Colon (tissue), 2 donors: Measurements from ENCODE around the gene EEIG2.
"Not testable (repeated sequence)": the region's sequence is repeated elsewhere in the genome, so short reads cannot be mapped to it uniquely, and the experiment has no call there.

Experiments
- FAIRE-seq: peaks from 2 replicates; lab custom pipeline; 2012; peaks lifted over from hg19 to GRCh38; lab: Jason Lieb, UNC
- donor health status: control.
- donor health status: control.

The EEIG2 gene

DNA sequence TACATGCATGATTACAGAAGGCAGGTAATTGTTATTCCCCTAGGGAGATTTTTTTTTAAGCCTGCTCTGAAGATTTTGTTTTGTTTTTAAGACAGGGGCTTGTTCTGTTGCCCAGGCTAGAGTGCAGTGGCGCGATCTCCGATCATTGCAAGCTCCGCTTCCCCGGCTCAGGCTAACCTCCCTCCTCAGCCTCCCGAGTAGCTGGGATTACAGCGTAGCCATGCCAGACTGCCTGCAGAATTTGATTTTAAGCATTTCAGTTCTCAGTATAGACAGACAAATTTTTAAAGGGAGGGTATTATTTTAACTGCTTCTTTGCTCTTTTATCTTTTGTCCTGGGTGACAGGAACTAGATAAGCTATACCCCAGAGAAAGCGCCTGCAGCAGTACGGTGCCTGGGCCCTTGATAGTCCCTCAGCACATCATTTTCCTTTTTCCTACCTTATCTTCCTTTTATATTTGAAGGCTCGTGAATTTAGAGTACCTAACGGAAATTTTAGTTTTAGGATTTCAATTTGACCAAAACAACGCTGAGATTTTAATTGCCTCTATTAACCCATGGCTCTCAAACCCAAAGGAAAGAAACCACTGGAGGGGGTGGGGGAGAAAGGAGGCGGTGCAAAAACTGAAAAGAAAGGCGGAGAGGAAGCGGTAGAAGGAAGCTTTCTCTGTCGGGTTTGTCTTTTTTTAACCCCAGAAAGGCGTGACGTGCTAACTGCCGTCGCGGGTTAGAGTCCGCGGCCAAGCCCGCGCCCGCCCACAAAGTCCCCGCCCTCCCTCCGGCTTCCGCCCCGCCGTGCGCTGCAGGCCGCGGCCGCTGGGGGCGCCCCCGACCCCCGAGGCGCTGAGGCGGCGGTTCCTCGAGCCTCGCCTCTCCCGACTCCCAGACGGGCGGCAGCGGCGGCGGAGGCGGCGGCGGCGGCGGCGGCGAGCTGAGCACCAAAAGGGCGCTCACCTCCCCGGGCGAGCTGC lies at the start of gene EEIG2:
EEIG2 (plus strand) TSS at position 886 of the 972 bp plus-strand sequence. CDS start 329 bp downstream, outside the sequence.
- FAIRE-seq, result no peak

- no peak for FAIRE-seq
Observed at GRCh38 chr1:108511764-108512163, 48.1 kb upstream of the EEIG2 start.

GRCh38 chr1:108512239-108513043 lies 47.5 kb upstream of the EEIG2 start:
- peak; percentile 94 for FAIRE-seq

GRCh38 chr1:108513044-108513415 lies 46.9 kb upstream of the EEIG2 start:
- no peak for FAIRE-seq

DNA sequence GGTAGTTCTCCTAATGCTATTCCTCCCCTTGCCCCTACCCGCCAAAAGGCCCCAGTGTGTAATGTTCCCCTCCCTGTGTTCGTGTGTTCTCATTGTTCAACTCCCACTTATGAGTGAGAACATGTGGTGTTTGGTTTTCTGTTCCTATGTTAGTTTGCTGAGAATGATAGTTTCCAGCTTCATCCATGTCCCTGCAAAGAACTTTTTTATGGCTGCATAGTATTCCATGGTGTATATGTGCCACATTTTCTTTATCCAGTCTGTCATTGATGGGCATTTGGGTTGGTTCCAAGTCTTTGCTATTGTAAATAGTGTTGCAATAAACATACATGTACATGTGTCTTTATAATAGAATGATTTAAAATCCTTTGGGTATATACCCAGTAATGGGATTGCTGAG lies 46.0 kb upstream of the EEIG2 start:
- FAIRE-seq, result not testable (repeated sequence)

DNA sequence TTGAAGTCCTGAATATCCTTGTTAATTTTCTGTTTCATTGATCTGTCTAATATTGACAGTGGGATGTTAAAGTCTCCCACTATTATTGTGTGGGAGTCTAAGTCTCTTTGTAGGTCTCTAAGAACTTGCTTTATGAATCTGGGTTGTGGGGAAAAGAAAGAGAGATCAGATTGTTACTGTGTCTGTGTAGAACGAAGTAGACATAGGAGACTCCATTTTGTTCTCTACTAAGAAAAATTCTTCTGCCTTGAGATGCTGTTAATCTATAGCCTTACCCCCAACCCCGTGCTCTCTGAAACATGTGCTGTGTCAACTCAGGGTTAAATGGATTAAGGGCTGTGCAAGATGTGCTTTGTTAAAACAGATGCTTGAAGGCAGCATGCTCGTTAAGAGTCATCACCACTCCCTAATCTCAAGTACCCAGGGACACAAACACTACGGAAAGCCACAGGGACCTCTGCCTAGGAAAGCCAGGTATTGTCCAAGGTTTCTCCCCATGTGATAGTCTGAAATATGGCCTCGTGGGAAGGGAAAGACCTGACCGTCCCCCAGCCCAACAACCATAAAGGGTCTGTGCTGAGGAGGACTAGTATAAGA lies 42.5 kb upstream of the EEIG2 start:
- not testable (repeated sequence) for FAIRE-seq

- no peak for FAIRE-seq
Observed at GRCh38 chr1:108521990-108522393, 37.9 kb upstream of the EEIG2 start.

DNA sequence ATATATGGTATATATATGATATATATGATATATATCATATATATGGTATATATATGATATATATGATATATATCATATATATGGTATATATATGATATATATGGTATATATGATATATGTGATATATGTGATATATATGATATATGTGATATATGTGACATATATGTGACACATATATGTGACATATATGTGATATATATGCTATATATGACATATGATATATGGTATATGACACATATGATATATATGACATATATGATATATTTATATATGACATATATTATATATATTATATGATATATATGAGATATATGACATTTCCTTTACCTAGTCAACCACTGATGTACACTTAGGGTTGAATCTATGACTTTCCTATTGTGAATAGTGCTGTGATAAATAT lies 36.1 kb upstream of the EEIG2 start:
- no peak for FAIRE-seq

DNA sequence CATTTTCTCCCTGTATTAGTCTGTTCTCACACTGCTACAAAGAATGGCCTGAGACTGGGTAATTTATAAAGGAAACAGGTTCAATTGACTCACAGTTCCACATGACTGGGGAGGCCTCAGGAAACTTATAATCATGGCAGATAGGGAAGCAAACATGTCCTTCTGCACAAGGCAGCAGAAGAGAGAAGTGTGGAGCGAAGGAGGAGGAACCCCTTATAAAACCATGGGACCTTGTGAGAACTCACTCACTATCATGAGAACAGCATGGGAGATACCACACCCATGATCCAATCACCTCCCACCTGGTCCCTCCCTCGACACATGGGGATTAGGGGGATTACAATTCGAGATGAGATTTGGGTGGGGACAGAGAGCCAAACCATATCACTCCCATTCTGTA lies 35.2 kb upstream of the EEIG2 start:
- no peak for FAIRE-seq

GRCh38 chr1:108527135-108527534 lies 32.8 kb upstream of the EEIG2 start:
- no peak for FAIRE-seq

GRCh38 chr1:108527837-108528236 lies 32.1 kb upstream of the EEIG2 start:
- no peak for FAIRE-seq

- FAIRE-seq, result no peak
Observed at GRCh38 chr1:108531444-108531843, 28.5 kb upstream of the EEIG2 start.

GRCh38 chr1:108532730-108533129 lies 27.2 kb upstream of the EEIG2 start:
- no peak for FAIRE-seq

GRCh38 chr1:108533351-108534083 lies 26.4 kb upstream of the EEIG2 start:
- FAIRE-seq, result no peak

GRCh38 chr1:108534759-108535158 lies 25.1 kb upstream of the EEIG2 start:
- no peak for FAIRE-seq

GRCh38 chr1:108535315-108535897 lies 24.5 kb upstream of the EEIG2 start:
- not testable (repeated sequence) for FAIRE-seq

- FAIRE-seq, result not testable (repeated sequence)
Observed at GRCh38 chr1:108536021-108536420, 23.9 kb upstream of the EEIG2 start.

GRCh38 chr1:108536791-108537190 lies 23.1 kb upstream of the EEIG2 start:
- FAIRE-seq, result not testable (repeated sequence)

DNA sequence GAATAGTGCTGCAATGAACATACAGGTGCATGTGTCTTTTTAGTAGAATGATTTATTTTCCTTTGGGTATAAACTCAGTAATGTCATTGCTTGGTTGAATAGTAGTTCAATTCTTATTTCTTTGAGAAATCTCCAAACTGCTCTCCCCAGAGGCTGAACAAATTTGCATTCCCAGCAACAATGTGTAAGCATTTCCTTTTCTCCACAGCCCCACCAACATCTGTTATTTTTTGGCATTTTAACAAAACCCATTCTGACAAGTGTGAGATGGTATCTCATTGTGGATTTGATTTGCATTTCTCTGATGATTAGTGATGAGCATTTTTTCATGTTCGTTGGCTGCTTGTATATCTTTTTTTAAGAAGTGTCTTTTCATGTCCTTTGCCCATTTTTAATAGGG lies 21.9 kb upstream of the EEIG2 start:
- no peak for FAIRE-seq

DNA sequence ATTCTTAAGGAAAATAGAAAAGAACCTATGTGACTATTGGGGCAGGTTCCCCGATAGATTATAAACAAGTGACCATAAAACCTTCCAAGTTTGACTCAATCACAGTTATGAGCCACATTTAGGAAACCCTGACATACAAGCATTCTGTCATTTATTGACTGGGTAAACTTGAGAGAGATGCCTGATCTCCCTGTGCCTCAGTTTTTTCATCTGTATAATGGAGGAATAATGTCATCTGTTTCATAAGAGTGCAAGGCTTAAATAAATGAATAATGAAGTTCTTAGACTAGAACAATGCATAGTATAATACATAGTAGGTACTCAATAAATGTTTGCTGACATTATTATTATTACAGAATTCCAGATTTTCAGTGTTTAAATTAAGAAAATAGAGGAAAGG lies 18.9 kb upstream of the EEIG2 start:
- FAIRE-seq, result no peak

DNA sequence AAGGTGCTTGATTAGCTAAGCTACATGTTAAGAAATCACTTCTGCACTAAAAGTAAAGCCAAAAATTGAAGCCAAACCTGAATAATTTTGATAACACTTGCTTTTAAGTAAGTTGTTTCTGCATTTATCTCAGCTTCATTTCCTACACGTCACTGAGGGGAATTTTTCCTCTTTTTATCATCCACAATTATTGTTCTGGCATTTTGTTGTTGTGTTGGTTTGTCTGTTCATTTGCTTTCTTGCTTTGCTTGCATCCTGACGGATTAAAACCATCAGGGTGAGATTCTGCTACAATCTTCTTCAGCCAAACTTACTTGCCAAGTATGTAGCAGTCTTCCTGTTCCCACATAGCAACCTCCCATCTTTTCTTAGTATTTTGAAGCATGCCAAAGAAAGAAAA lies 18.0 kb upstream of the EEIG2 start:
- FAIRE-seq, result no peak

DNA sequence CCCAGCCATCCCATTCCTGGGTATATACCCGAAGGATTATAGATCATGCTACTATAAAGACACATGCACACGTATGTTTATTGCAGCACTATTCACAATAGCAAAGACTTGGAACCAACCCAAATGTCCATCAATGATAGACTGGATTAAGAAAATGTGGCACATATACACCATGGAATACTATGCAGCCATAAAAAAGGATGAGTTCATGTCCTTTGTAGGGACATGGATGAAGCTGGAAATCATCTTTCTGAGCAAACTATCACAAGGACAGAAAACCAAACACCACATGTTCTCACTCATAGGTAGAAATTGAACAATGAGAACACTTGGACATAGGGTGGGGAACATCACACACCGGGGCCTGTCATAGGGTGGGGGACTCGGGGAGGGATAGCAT lies 12.4 kb upstream of the EEIG2 start:
- not testable (repeated sequence) for FAIRE-seq
